Omental fat pad (tissue), 4 donors: ENCODE data around the gene SOX1. TPM values are rescaled to one million over a fixed set of nuclear protein-coding genes. Genes with fewer than 3 reads are reported as not detected.

Experiments
- ATAC-seq: fragments of 150-250 bp; one replicate; pipeline ENCODE4 v1.9.1; 2016; ENCODE audit warnings: mild to moderate bottlenecking, moderate library complexity; ENCODE audit not compliant: low FRiP score
- DNase-seq: peaks from one replicate; pipeline ENCODE4 v3.0.0-alpha.2; 2019; ENCODE audit warnings: low spot score
- CTCF ChIP-seq, 3 donors: fragments of 450-650 bp; IDR thresholded peaks; one replicate each; pipeline ENCODE4 v1.5.1; 2016 to 2017; ENCODE audit warnings: antibody characterized with exemption in 3 of 3, mild to moderate bottlenecking in 3 of 3, moderate library complexity in 2 of 3
- total RNA-seq, 4 donors: library from RNA; depleted of rRNA; stranded (reverse); fragments of >200 nt; gene quantifications; one replicate each; pipeline ENCODE4 v1.1.0, GENCODE V29; 2016

The SOX1 gene
- total RNA-seq, 4 donors from 2014 or later: not detected

DNA sequence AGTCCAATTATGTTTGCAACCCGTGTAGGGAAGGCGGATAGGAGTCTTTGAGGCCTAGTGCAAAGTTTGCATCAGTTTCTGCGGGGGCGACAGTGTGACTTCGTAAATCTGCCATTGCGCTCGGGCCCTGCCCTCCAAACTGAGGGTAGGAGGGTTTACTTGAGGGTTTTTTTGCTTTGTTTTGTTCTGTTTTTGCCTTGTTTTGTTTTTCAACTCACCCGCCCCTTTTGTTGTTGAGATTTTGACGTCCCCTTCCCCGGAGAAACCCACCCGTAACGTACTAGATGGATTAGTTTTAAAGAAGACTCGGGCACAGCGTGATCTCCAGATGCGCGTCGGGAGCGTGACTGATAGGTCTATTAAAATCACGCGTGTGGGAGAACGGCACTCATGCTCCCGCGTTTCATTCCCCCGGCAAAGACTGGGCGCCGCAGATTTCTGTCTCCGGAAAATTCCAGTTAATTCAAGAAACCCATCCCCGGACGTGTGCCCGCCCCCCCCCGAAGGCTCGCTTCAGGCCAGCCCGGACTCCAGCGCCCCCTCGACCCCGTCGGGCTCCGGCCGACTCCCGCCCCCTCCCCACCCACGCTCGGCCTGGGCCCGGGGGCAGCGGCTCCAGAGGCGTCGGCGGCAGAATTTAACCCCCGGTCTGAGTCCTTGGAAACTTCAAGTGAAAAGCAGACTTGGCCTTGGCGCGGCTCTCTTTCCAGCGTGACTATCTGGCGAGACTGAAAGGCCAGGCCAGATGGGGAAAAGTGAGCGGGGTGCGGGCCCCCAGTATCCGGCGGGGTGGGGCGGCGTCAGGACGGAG is 5.0 kb downstream of the SOX1 start:
- DNase-seq (no peak), ATAC-seq (no peak)
- TF ChIP-seq CTCF (IDR thresholded peaks at IDR 0.05): no peak

DNA sequence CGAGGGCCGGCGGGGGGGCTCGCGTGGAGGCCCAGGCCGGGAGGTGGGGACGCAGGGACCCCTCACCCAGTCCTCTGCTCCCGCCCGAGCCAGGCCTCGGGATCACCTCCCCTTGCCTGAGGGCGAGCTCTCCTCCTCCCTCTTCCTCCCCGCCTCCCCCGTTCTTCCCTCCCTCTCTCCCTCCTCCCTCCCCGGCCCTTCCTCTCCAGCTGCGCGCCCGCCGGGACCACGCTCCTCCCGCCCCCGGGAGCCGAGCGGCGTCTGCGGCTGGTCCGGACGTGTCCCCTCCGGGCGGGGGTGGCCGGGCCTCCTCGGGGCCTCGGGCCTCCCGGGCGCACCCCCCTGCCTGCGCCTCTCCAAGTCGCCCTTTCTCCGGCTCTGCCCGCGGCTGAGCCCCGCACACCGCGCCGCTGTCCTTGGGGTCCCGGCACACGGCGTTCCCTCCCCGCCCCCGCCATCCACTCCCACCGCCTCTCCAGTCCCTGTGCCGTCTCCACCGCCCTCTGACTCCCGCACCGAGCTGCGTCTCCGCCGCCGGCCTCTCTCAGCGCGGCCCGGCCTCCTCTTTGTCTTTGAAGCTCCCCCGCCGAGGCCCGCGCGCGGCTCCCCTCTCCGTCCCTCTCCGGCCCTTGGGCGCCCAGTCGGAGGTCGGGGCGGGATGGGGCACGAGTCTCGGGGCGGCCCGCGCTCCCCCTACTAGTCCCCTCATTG is 5.7 kb downstream of the SOX1 start:
- no peak for ATAC-seq
- no peak for TF ChIP-seq CTCF (IDR thresholded peaks at IDR 0.05)
- DNase-seq: no peak

DNA sequence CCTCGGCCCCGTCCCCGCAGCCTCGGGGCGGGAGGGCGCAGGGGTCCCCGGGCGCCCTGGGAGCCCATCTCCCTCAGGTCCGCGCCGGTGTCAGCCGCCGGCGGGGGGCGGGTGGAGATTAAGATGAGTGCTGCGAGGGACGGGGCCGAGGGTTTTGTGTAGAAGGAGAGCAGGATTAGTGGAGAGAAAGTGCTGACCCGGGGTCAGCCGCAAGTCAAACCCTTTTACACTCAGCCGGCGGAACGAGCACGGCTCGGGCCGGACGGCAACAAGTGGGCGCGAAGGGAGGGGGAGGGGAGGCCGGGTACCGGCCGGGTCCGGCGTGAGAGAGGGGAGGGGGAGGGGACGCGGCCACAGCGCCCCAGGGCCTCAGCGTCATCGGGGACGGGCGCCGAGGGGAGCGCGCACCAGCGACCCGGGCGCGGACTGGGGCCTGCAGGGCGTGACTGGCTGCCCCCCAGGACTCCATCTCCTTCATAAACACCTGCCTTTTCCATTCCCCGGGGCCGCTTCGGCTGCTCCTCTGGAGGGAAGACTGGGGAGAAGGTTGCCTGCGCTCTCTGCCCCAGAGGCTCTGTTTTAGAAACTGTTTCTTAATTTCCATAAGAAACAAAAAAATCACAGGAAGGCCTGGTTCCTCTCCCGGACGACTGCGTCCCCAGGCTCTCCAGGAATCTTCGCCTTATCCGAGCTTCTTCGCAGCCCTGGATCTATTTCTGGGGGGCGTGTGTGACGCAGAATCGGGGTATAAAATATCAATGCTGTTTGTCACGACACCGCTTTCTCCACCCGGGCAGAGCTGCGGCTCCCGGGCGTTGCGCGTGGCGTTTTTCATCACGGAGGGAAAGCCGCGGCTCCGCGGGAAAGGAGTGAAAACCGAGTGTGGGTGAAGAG is 6.5 kb downstream of the SOX1 start:
- no peak for DNase-seq
- ATAC-seq: no peak
- no peak for TF ChIP-seq CTCF (IDR thresholded peaks at IDR 0.05)

DNA sequence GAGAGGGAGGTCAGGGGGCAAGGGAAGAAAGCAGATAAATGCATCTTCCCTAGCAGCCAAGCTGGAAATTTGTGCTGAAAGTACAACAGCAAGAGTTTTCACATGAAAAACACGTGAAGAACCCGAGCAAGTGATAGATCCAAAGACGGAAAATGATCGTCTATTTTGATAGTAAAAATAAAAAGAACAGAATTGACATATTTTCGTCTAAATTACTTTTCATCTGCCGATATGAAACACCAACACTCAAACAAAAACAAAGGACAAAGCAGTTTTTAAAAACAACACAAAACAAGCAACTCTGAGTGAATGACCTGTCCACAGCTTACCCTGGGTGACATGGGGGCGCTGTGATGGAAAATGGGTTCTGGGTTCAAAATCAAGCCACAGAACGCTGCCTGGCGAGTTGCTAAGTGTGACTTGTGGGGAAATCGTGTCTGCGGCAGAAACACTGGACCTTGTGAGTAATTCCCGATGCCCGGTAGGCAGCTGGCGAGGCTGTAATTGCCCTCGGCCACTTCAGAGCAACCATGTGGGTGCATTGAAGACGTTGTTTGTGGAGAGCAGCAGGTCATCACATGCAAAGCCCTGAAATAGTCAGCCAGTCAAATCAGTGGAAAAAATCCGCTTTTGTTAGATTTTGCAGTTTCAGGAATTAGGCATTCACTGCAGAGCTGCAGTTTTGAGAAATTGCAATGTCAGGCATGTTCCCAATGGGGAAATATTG is 7.4 kb downstream of the SOX1 start:
- ATAC-seq (no peak), DNase-seq (no peak)
- TF ChIP-seq CTCF (IDR thresholded peaks at IDR 0.05): no peak

GRCh38 chr13:112077729-112078128 is 10.8 kb downstream of the SOX1 start:
- DNase-seq: no peak
- no peak for ATAC-seq
- no peak for TF ChIP-seq CTCF (IDR thresholded peaks at IDR 0.05)

DNA sequence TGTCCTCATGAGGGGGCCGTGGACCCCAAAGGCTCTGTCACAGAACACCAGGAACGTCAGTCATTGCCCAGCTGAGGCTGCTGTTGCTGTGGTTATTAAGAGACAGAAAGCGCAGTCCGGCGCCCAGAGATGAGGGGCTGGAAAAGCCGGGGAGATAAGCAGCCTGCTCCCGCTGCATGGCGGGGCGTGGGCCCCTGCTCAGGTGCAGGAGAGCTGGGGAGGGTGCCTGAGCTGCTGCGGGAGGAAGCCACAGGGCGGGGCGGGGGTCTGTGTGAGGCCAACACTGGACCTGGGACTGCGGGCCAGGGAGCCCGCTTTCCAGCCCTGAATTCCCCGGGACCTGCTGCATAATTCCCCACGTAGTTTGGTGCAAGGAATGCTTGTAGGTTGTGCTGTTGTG is 11.3 kb downstream of the SOX1 start:
- DNase-seq: no peak
- TF ChIP-seq CTCF (IDR thresholded peaks at IDR 0.05): no peak
- no peak for ATAC-seq
